Fibroblast of gingiva (primary cell): ENCODE measurements around the gene MALT1.

Experiments
- DNase-seq: peaks from one replicate; pipeline ENCODE4 v3.0.0-alpha.2; 2011; ENCODE audit warnings: low read depth

Gene MALT1

DNA sequence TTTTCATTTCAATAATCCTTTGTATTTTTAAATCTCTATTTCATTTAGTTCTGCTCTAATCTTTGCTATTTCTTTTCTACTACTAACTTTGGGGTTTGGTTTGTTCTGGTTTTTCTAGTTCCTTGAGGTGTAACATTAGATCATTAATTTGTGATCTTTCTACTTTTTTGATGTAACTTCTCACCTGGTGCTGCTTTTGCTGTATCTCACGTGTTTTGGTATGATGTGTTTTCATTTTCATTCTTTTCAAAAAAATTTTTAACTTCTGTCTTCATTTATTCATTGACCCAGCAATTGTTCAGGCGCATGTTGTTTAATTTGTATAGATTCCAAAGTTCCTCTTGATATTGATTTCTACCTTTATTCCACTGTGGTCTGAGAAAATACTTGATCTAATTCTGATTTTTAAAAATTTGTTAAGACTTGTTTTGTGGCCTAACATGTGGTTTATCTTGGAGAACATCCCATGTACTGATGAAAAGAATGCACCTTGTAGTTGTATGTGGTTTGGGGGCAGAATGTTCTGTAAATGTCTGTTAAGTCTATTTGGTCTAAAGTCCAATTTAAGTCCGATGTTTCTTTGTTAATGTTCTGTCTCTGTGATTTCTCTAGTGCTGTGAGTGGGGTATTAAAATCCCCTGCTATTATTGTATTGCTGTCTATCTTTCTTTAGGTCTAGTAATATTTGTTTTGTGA, 17.3 kb upstream of the MALT1 start:
- DNase-seq = no peak

DNA sequence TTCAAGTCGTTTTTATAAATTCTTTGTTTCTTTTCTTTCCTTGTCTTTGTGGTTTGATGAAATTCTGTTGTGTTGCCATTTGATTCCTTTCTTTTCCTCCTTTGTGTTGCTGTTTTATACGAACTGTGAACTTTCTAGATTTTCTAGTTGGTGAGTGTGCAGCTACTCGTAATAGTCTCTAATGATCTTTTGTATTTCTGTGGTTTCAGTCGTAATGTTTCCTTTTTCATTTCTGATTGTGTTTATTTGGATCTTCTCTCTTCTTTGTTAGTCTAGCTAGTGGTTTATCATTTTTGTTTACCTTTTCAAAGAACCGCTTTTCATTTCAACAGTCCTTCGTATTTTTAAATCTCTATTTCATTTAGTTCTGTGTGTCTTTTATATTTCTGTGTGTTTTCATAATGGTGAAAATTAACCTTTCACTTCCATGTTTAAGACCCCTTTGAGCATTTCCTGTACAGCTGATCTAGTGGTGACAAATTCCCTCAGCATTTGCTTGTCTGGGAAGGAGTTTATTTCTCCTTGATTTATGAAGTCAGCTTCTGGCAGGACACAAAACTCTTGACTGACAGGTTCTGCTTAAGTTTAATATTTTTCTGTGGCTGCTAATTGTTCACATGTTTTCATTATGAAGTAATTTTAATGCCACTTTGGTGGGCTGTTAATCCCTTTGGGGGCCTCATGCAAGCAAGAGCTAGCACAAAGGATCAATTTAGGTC, 16.2 kb upstream of the MALT1 start:
- DNase-seq = no peak

DNA sequence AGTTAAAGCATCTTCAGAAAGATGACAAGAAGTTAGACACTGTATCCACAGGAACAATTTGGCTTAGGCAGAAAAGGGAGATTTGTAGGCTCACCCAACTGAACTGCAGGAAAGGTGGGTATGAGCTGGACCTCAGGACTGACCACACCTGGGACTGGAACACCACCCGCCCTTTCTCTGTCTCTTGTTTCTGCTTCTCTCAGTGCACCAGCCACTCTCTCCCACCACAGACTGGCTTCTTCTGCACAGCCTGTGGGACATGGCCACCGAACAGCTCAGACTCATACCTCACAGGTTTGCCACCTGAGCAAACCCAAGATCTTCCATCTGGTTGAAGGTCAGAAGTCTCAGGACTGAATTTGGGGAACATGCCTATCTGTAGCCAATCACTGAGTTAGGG, 14.2 kb upstream of the MALT1 start:
- DNase-seq = no peak

DNA sequence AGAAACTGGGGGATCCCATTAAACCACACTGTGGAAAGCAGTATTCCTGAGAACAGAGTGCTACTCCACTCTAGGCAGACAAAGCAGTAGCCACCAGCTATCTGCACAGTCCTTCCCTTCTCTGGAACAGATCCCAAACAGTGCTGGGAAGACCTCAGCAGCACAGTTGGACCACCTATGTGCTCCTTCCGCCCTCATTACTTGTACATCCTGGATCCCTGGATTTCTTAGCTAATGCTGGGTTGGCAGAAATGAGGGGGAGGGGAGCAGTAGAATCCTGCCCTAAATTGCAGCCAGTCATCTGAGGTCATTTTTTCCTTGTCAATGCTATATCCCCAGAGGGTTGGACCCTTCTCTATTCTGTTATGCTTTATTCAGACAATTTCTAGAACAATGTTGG, 13.8 kb upstream of the MALT1 start:
- DNase-seq = no peak

DNA sequence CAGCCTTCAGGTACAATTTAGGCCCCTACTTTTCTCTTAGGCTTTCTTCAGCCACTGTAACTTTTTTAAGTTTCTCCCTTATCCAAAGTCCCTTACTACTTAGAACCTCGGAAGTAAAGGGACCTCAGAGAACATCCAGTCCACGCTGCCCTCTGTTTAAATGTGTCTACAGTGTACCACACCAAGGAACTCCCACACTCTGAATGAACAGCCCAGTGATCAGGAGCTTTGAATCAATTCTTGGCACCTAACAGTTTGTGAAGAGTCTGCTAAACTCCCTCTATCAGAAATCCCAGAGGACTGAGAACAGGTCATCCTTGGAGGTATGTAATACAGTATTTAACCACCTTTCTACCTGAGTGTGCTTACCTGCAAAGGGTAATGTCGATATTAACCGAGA, 11.6 kb upstream of the MALT1 start:
- DNase-seq = no peak

DNA sequence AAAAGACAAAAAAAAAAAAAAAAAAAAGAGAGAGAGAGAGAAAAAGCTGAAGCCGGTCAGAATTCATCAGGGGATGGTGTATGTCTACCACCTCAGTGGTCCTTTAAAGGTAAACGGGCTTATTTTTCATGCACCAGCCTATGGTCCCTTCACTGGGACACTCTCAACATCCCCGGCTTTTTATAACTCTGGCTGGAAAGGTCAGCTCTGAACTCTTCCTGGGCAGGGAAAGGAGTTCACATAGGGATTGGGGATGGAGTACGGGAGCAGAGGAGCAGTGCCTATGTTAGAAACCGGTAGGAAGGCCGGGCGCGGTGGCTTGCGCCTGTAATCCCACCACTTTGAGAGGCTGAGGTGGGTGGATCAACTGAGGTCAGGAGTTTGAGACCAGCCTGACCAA, 10.3 kb upstream of the MALT1 start:
- DNase-seq = no peak

DNA sequence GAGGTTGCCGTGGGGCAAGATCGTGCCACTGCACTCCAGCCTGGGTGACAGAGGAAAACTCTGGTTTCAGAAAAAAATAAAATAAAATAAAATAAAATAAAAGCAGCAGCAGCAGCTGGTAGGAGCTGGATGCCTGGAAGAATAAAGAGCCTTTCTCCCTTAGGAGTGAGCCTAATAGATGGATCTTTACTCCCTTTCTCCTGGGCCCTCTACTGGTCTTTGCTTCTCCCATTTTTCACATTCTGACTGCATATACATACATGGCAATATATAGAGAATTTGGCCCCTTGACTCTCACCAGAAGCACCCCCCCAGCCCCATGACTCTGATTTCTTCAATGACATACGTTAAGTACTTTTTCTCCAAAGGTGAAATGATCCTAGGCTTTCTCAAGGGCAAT, 9.8 kb upstream of the MALT1 start:
- DNase-seq = no peak

DNA sequence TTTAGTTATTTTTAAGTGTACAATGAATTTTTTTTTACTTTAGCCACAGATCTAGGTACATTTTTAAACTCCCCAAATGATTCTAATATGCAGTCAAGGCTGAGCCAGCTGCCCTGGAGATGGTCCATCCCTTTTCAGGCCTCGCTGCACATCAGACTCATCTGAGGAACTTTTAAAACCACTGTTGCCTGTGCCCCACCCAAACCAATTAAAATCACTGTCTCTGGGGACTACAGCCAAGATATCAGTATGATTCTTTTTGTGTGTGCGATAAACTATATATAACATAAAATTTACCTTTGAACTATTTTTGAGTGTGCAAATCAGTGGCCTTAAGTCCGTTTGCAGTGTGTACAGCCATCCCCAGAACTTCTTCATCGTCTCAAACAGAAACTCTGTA, 9.1 kb upstream of the MALT1 start:
- no peak for DNase-seq

DNA sequence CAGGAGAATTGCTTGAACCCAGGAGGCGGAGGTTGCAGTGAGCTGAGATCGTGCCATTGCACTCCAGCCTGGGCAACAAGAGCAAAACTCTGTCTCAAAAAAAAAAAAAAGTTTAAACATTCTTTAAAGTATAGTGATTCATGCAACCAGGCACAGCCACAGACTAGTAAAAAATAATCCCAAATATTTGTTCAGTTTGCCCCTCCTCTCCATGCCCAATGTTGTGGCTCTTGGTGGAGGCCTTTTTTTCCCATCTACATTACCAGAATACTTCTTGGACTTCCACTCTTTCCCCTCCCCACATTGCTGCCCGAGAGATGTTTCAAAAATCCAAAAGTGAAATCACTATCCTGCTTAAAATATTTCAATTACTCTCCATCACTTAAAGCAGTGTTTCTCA, 5.1 kb upstream of the MALT1 start:
- DNase-seq = no peak

DNA sequence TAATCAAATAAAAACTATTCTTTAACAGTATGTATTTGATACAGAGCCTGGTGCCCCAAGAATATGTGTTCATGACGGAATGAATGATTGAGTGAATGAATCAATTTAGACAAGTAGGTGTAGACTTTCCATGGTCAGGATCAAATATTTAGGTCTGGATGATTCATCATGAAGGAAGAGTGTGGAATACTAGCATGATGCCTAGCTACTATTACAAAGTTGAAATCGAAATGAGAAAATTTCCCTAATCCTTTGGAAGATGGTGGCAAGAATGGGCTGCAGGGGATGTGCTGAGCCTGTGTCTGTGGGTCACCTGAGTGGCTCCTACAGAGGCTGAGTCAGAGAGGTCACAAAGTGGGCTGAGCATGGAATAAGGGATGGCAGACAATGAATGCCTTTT, 3.1 kb upstream of the MALT1 start:
- DNase-seq = no peak

DNA sequence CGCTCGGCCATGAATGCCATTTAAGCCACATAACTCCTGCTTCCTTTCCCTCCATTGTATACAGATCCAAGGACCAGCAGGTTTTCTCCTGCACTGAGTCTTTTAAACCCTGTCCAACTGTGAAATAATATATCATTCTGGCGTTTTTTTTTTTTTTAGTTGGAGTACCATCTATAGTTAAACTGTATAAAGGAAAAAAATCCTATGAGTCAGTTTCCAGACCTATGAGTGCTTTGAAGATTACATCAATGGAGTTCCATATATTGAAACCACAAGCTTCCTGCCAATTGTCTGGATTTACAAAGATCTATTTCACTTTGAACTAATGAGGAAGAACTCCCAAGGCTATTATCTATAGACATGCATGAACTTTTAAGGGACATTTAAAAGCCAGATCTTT, 2.4 kb upstream of the MALT1 start:
- DNase-seq = no peak

DNA sequence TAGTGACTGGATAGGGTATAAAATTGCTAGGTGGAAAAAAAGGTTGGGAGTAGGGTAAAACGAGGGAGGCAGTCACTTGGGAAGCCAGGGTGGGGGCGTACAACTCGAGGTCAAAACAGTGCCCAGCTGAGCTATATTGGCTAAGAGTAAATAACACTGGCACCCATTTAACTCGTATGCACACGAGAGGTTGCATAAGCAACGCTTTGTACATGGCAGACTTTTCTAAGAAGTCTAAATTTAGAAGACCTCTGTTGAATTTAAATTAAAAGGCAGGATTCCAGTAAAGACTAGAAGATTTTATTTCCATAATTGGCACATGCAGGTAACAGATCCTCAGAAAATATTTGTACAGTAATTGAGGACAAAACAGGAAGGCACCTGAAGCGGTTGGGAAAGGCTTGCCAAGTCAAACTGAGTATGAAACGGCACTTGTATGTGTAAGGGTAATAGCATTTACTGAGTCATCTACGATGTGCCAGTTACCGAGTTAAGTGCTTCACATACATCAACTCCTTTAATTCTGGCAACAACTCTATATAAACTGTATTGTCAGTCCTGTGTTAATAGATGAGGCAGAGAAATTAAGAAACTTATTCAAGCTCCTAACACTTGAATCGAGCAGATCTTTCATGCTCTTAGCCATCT, 1.4 kb upstream of the MALT1 start:
- DNase-seq = no peak

DNA sequence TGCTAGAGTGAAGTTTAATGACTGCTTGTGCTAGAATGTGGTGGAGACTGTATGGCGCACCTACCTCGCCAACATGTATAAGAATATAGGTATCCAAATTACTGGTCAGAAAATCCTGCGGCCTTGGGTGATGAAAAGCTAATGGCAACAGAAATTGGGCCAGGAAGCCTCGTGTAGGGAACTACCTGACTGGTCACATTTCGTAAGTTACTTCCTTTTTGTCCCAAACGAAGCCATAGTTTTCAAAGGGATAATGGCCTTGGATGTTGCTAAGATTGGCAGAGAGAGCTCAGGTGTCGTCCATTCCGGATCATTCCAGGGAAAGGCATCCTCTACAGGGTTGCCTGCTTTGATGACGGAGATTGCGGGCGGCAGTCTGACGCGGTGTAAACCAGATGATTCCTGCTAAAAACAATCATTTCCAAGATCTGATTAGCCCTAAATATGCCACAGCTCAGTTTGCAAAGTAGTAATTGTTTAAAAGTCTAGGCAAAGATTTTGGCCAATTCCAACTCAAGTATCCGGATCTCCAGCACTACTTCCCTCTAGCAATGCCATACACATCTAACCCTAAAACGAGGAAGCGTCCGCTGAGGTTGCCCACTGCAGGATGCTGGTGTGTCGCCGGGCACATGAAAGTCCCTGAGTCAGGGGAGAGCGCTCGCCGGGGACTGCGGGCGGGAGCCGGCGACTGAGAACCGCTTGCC, 708 bp upstream of the MALT1 start:
- no peak for DNase-seq

DNA sequence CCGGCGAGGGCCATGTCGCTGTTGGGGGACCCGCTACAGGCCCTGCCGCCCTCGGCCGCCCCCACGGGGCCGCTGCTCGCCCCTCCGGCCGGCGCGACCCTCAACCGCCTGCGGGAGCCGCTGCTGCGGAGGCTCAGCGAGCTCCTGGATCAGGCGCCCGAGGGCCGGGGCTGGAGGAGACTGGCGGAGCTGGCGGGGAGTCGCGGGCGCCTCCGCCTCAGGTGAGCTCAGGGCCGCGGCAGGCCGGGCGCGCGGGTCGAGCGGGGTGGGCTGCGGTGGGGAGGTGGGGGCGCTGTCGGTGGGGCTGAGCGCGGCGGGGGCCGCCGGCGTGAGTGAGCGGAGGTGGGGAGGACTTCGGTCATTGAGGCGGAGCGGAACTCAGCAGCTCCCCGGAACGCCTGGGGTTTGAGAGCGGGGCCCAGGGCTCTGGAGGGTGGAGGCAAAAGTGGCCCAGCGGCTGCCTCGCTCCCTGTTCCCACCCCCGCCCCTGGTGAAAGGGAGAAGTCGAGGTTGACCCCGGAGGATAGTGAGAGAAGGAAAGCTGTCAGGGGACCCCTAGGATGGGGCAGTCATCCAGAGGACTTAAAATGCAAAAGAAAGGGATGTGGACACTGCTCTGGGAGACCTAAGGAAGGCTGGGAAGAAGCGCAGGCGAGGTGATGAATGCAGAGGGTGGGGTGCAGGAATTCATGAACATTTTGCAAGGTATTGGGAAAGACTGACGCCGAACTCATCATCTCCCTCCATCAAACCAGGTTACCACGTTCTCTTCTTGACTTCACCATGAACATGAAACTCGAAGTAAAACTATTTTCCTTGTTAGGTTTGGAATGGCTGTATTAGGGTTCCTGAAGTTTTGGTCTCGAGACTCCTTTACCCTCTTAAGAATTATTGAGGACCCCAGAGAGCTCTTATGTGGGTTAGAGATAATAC, 633 bp downstream of the MALT1 start:
- DNase-seq = peak; percentile 50

DNA sequence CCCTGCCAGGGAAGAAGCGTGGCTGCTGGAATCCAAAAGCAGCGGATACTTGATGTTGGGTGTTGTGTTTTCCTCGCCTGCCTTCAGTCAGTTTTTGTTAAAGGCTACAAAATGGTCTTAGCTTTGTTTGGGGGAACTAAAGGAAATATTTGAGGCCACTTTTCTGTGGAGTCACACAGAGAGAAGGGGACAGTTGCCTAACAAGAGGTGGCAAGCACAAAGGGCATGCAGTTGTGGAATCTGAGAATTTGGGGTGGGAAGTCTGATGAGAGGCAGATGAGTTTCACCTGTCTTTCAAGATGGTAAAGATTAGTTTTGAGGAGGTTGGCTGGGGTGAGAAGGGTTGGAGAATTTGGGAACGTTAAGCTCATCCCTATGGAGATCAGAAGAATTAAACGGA, 2.9 kb downstream of the MALT1 start:
- no peak for DNase-seq

DNA sequence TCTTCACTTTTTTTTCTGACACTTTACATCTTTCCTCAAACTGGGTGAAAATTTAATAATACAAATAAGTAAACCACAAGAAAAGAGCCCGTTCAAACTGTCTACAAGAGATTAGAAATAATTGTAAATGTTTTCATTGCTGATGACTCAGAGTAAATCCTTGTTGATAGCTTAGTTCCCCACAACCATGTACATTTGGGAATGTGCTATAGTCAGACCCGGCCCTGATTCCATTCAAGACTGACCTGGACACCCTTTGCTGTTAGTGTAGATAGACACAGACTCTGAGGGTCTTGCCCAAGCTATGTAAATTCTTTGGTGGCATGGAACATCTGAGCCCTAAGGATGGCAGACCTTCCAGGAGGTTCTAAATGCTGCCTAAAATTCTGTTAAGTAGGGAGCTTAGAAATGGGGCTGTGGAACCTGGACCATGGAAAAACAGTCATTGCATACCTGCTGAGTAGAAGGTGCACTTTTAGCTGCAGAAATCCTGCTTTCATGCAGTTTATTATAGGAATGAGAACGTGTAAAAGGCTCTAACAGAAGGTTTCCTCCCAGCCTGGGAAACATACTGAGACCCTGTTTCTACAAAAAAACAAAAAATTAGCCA, 3.7 kb downstream of the MALT1 start:
- no peak for DNase-seq

DNA sequence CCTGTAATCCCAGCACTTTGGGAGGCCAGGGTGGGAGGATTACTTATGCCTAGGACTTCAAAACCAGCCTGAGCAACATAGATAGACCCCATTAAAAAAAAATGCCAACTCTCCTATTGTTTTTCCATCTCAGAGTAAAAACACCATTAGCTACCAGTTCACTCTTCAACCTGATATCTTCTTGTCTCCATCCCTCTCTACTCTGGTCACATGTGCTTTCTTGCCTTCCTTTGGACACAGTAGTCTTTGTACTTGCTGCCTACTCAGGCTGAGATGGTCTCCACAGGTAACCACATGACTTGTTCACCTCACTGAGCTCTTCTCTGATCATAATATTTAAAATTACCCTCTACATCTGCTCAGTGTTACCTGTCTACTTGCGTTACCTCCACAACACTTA, 5.0 kb downstream of the MALT1 start:
- DNase-seq = no peak

DNA sequence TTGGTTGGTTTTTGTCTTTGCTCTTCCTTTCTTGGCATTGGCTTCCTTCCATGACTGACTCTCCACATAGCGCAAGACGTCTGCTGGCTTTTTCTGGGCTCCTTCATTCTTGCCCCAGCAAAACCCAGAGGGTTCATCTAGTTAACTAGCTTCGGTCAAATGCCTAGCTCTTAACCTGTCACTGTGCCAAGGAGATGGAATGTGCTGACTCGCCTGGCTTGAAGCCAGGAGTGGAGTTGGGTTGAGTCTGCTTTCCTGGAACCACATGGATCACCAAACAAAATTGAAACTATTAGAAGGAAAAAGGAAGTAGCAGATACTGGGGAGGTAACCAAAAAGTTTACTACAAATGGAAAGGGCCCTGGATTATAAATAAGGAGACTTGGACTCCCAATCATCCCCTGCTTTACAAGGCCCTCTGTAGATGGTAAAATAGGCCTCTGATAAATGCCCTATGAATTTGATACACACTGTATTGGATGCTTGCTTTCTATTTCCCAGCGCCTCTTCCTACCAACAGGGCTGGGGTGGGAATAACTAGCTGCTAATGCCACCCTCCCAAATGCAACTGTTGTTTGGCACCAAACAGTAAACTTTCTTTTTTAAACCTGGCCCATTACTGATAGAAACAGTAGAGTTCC, 11.3 kb downstream of the MALT1 start:
- DNase-seq = peak; percentile 81

DNA sequence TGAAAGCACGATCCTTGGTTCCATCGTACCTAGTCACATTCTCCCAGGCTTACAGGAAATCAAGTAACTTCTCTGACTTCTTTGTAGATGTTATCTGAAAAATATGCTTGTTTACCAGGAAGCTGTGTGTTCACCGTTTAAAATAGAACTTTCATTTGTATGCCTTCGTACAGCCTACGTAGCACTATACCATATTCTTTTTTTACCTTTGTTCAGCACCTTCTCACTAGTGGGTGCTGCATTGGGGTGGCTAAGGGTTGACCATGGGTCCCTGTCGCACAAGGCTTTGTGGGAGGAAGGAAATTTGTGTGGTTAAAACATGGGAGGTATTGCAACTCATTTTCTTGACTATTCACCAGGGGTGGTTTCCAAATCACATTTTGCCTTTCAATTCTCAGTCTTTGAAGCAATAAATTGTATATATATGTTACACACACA, 16.6 kb downstream of the MALT1 start:
- DNase-seq = no peak

DNA sequence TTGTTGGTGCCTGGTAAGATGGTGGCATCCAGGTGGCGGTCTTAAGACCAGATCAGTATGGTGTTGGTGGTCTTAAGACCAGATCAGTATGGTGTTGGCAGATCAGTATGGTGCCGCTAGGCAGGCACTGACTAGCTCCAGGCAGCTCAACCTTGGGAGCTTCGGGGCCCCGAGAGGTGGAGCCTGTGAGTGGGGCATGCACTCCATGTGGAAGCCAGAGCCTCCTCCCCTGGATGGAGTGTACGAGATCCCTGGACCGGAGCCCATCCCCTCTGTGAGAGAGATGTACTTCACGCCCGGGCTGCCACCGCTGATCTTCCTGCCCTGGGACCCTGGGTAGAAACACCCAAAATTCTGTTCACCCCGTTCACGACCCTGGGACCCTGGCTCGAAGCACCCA, 19.0 kb downstream of the MALT1 start:
- DNase-seq = no peak

DNA sequence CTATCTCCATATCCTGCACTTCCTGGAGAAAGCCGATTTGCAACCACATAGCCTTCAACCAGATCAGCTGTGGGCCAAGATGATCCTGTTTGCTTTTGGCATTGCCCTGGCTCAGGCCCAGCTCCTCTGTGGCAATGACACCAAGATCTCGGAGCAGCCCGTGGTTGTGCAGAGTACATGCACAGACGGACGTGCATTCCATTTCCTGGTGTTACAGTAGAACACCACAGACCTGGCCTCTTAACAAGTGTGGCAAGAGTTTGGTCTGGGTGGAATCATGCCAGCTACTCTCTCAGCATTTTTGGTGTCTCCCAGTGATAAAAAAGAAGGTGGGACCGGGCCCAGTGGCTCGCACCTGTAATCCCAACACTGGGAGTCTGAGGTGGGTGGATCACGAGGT, 20.0 kb downstream of the MALT1 start:
- DNase-seq = peak; percentile 4
